ENCODE data around the gene PAPPA.

PAPPA gene

GRCh38 chr9:116325924-116326323, 172.3 kb downstream of the PAPPA start (continued):
- TF ChIP-seq, protein P1, sequence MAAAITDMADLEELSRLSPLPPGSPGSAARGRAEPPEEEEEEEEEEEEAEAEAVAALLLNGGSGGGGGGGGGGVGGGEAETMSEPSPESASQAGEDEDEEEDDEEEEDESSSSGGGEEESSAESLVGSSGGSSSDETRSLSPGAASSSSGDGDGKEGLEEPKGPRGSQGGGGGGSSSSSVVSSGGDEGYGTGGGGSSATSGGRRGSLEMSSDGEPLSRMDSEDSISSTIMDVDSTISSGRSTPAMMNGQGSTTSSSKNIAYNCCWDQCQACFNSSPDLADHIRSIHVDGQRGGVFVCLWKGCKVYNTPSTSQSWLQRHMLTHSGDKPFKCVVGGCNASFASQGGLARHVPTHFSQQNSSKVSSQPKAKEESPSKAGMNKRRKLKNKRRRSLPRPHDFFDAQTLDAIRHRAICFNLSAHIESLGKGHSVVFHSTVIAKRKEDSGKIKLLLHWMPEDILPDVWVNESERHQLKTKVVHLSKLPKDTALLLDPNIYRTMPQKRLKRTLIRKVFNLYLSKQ (tag by site-specific recombination; IDR thresholded peaks at IDR 0.05; ENCODE audit: borderline replicate concordance) = no peak
- TF ChIP-seq, protein P2, sequence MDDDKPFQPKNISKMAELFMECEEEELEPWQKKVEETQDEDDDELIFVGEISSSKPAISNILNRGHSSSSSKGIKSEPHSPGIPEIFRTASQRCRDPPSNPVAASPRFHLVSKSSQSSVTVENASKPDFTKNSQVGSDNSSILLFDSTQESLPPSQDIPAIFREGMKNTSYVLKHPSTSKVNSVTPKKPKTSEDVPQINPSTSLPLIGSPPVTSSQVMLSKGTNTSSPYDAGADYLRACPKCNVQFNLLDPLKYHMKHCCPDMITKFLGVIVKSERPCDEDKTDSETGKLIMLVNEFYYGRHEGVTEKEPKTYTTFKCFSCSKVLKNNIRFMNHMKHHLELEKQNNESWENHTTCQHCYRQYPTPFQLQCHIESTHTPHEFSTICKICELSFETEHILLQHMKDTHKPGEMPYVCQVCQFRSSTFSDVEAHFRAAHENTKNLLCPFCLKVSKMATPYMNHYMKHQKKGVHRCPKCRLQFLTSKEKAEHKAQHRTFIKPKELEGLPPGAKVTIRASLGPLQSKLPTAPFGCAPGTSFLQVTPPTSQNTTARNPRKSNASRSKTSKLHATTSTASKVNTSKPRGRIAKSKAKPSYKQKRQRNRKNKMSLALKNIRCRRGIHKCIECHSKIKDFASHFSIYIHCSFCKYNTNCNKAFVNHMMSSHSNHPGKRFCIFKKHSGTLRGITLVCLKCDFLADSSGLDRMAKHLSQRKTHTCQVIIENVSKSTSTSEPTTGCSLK (tag by site-specific recombination; IDR thresholded peaks at IDR 0.05) = no peak

DNA sequence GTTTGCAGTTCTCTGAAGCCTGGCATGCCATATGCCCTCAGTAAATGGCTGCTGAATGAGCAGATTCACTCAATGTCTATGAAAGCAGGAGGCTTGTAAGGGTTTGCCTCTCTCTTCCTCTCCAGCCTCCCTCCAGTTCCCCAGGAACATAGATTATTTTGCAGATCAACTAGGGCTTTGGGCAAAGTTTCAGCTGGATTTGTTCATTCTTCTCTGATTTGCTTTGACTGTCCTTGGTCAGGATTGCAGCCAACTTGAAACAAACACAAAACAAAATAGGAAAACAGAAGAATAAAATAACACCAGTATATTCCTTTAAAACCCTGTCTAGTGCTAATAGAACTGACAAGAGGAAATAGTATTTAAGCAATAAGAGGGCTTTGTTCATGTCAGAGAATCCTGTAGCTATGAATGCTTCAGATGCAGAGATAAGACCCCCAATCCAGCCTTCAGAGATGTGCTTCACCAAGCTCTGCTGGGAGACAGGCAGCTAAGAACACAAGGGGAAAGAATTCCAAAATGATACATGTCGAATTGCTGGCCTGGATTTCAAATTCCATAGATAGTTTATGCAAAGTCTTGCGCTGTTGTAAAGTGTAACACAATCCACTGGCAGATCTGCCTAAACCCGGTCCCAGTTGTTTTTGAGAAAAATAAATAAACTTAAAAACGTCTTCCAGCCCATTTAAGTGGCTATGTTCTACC, 174.3 kb downstream of the PAPPA start:
- no peaks in the 10 kb centered on the region for H3K4me1 ChIP-seq (ENCODE audit: control insufficient read depth, insufficient read depth, low read length)
- no peaks in the 10 kb centered on the region for H3K36me3 ChIP-seq (ENCODE audit: control insufficient read depth in 2 of 2, insufficient read depth in 1 of 2, low read length in 2 of 2)
- no peak overlapping the region for H3K4me3 ChIP-seq (ENCODE audit: low read depth, low read length)
- CTCF ChIA-PET = no interaction called here
- TF ChIP-seq ZBTB7A (tag by site-specific recombination; IDR thresholded peaks at IDR 0.05; ENCODE audit: low read depth) (no peak), ZNF645 (tag by site-specific recombination; IDR thresholded peaks at IDR 0.05) (no peak), ZNF830 (tag by site-specific recombination; IDR thresholded peaks at IDR 0.05; ENCODE audit: low read depth) (no peak), TCF7L2 (IDR thresholded peaks at IDR 0.05; ENCODE audit: borderline replicate concordance, low read depth, low read length) (no peak), KLF16 (tag by site-specific recombination; IDR thresholded peaks at IDR 0.05) (no peak), PRDM6 (tag by site-specific recombination; IDR thresholded peaks at IDR 0.05) (no peak), ZNF670 (tag by site-specific recombination; IDR thresholded peaks at IDR 0.05; ENCODE audit: low read depth) (no peak)
- no peaks in the 10 kb centered on the region for H3K9me3 ChIP-seq (ENCODE audit: control insufficient read depth, insufficient read depth, low read depth, low read length)
- POLR2A ChIA-PET = no interaction called here
- no peak overlapping the region for H3K27ac ChIP-seq (ENCODE audit: extremely low read depth, low read depth, low read length)

- Histone ChIP-seq H3K4me3 (ENCODE audit: low read depth, low read length) (no peak overlapping the region), H3K4me1 (ENCODE audit: control insufficient read depth, insufficient read depth, low read length) (no peaks in the 10 kb centered on the region), H3K27ac (ENCODE audit: extremely low read depth, low read depth, low read length) (no peak overlapping the region), H3K9me3 (ENCODE audit: control insufficient read depth, insufficient read depth, low read depth, low read length) (no peaks in the 10 kb centered on the region), H3K36me3 (ENCODE audit: control insufficient read depth in 2 of 2, insufficient read depth in 1 of 2, low read length in 2 of 2) (no peaks in the 10 kb centered on the region)
- POLR2A ChIA-PET = no interaction called here
- TF ChIP-seq ZNF785 (tag by site-specific recombination; IDR thresholded peaks at IDR 0.05) (no peak), ZNF114 (tag by site-specific recombination; IDR thresholded peaks at IDR 0.05) (no peak), ATF2 (tag by site-specific recombination; IDR thresholded peaks at IDR 0.05; ENCODE audit: low read depth) (0 out of 2 replicates have a peak, but pooled peaks have one; percentile 40), ZNF121 (tag by site-specific recombination; IDR thresholded peaks at IDR 0.05) (no peak)
- TF ChIP-seq, protein P3, sequence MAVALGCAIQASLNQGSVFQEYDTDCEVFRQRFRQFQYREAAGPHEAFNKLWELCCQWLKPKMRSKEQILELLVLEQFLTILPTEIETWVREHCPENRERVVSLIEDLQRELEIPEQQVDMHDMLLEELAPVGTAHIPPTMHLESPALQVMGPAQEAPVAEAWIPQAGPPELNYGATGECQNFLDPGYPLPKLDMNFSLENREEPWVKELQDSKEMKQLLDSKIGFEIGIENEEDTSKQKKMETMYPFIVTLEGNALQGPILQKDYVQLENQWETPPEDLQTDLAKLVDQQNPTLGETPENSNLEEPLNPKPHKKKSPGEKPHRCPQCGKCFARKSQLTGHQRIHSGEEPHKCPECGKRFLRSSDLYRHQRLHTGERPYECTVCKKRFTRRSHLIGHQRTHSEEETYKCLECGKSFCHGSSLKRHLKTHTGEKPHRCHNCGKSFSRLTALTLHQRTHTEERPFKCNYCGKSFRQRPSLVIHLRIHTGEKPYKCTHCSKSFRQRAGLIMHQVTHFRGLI (tag by site-specific recombination; IDR thresholded peaks at IDR 0.05) = no peak
- CTCF ChIA-PET = interaction anchor here (0.7 to 1.0 kb wide), 2 partner anchors 10 to 636 kb away, joined by 3 read pairs; no protein-coding TSS in a partner anchor
Observed at GRCh38 chr9:116329470-116329869, 175.9 kb downstream of the PAPPA start.

Measured in HEK293 (cell line).